HG03103 (cell line): ENCODE data around the gene SNAP29.
"Not testable (repeated sequence)": the region's sequence is repeated elsewhere in the genome, so short reads cannot be mapped to it uniquely, and the experiment has no call there.

Source experiments
- ATAC-seq: cut with Tn5 transposase; IDR thresholded peaks from one replicate; pipeline ENCODE4 v1.9.1; 2021; ENCODE audit warnings: low read depth; ENCODE audit not compliant: unreplicated experiment

Gene SNAP29

DNA sequence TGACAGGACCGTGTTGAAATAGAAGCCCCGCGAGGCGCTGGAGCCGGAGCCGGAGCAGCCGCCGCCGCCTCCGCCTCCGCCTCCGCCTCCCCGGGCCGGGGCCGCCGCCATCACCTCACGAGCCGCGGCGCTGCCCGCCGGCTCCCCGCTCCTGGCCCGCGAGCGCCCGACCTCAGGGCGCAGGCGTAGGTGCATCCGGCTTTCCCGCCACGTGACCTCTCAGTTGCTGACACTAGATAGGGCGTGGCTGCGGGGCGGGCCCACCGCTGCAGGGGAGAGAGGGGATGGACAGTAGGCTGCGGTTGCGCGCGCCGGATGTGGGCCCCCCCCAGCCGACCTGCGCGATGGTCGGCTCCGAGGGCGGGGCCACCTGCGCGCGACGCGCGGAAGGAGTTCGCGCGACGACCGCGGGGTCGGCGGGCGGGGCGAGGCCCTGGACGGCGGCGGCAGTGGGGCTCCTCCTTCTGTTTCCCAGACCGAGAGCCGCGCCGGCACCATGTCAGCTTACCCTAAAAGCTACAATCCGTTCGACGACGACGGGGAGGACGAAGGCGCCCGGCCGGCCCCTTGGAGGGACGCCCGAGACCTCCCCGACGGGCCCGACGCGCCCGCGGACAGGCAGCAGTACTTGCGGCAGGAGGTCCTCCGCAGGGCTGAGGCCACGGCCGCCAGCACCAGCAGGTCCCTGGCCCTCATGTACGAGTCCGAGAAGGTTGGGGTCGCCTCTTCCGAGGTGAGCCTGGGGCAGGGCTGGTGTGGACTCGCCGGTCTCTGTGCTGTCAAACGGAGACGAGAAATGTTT is at the start of gene SNAP29, which contains the start of gene PI4KA:
Gene SNAP29, plus strand, starts transcription at position 393 of the 802 bp plus-strand sequence. Its CDS starts 104 bp downstream, at position 497.
Gene PI4KA, minus strand, starts transcription at position 197 of the 802 bp plus-strand sequence. Its CDS starts 86 bp downstream, at position 111.
- ATAC-seq: peak; percentile 84

DNA sequence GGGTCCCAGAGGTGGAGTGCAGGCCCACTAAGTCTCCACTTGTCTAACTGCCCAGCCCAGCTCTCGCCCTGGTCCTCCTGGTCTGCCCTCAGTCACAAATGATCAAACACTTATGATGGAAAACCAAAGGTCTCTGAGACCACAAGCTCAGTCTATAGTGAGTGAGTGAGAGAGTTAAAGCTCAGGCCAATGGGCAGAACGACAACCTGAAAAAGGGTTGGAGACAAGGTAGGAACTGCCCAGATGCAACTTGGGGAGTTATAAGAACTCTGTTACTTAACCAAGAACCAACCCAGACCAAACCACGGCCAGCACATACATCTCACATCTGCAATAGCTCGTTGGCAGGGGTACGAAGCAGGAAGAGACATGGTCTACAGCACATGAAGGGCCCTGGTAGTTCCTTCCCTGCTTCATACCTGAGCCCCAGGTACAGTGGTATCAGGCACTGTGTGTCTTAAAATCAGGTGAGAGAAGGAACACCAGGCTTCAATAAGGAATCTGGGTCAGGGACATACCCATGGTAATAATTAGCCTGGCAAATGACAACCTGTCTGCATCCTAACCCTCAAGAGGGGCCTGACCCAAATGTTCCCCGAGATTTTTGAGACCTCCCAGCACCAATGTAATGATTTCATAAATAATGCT is 49.1 kb upstream of the SNAP29 start:
- ATAC-seq: no peak

DNA sequence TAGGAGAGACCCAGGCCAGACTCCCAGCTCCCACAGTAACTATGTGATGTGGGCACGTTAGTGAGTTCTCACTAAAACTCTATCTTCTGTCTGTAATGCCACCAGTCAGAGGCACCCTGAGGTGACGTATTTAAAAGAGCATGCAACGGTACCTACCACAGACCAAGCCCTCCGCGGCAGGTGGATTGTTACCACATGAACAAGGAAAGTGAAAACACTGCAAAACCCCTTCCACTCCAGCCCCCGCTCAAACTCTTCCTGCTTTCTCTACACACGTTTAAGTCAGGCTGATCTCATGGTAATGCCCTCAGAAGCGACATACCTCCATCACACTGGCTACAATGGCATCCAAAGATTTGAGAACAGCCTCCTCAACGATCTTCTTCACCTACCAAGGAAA is 48.2 kb upstream of the SNAP29 start:
- no peak for ATAC-seq

DNA sequence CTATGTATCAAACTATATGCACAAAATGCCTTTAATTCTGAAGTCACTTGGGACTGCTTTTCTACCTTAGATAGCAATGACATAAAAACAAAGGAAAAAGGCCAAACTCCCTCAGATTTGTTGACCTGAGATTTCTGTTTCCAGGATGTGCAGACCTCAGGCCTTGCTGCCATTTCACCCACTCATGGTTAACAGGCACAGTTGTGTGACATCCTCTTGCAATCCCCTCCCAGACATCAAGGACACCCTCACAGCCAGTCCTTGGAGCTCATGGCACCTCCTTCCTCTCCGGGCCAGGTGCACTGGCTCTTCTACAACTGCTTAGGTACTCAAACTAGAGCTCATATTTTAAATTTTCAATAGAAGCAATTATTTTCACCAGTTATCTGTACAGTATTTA is 47.6 kb upstream of the SNAP29 start:
- ATAC-seq: no peak

DNA sequence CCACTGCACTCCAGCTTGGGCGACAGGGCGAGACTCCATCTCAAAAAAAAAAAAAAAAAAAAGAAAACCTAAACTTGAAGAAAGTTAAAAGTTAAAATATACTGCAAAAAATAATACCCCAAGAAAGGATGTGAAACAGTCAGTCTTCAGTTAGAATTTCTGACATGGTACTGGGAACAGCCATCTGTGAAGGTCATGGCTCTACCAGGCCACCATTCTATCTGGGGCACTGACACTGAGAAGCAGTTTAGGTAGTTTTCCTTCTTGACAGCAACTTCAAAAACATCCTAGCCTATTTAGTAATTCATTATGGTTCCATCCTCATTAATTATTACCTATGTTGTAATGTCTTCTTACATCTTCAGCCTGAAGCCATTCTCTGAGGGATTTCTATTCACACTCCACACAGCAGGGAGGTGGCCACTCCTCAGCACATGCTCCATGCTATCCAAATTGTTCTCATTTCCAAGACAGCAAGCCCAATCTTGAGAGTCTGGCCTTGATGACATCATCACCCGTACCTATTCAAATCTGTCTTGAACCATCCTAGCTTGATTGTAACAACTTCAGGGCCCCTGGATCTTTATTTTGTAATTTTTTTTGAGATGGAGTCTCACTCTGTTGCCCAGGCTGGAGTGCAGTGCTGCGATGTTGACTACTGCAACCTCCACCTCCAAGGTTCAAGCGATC is 46.7 kb upstream of the SNAP29 start:
- no peak for ATAC-seq

DNA sequence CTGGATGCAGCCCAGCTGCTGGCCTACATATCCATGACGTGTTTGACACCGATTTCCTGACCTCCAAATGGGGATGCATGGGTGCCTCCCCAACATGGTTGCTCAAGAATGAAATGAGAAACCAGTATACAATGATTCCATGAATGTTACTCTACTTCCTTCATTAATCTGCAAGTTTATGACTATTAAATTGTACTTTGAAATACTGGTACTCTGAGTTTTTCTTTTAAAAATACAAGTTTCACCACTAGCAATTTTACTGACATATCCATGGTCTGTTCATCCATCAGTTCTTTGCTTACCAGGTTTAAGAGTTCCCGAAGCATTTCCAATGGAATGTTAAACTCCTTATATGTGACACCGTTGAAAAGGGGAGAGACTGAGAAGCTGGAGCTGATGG is 45.8 kb upstream of the SNAP29 start:
- no peak for ATAC-seq

DNA sequence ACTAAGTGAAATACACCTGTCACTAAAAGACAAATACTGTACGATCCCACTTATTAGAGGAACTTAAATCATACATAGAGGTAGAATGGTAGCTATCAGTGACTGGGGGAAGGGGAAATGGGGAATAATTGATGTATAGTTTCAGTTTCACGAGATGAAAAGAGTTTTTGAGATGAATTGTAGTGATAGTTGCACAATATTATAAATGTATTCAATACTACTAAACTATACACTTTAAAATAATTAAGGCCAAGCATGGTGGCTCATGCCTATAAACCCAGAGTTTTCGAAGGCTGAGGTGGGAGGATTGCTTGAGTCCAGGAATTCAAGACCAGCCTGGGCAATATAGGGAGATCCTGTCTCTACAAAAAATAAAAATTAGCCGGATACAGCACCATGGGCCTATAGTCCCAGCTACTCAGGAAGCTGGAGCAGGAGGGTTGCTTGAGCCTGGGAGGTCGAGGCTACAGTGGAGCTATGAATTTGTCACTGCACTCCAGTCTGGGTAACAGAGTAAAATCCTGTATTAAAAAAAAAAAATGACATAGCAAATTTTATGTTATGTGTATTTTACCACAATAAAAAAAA is 44.5 kb upstream of the SNAP29 start:
- no peak for ATAC-seq

DNA sequence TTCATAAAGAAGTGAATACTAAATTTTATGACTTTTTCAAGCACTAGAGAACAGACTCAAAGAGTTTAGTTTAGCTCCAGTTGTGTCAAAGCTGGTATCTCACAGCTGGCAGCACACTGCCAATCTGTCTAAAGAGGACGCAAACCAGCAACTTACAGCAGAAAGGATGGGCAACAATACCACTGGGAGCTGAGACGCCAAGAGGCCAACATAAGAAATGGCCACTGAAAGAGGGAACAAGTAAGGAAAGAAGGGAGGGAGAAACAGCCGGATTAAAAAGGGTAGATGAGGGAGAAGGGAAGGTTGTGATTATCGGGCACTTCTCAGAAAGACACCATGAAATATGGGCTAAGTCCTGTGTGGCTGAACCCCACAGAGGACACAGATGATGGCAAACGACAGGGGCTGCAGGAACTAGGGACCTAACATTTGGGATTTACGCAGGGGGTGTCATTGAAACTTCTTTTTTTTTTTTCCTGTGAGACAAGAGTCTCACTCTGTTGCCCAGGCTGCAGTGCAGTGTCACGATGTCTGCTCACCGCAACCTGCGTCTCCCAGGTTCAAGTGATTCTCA is 43.2 kb upstream of the SNAP29 start:
- ATAC-seq: no peak

DNA sequence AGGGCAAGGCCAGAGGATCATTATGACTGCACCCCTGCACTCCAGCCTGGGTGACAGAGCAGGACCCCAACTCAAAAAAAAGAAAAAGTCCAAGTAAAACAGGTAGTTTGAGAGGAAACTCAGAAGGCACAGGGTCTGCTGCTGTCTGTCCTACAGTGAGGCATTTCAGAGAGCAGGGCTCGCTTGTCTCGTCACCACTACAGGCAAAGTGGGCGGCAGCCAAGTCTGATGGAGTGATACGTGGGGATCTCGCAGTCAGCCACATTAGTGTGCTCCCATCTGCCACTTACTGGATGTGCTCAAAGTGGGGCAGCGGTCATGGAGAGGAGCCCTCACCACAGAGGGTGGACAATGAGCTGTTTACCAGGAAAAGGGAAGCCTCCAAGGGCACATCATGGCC is 42.2 kb upstream of the SNAP29 start:
- ATAC-seq: no peak

DNA sequence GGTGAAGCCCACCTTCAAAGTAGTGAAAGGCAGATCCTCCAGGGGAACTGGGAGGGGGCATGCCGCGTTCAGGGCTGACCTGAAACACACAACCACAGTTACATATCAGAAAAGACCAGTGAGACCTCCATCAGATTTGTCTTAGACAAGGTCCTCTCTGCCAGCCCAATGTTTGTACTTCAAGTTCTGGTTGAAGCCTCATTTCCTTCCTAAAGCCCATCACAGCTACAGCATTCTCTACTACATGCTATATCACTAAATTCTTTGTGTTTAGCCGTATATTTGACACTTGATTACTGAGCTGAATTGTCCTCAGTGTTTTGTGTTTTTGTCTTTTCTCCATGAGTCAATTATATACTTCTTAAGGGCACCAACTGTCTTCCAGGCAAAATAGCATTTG is 40.3 kb upstream of the SNAP29 start:
- ATAC-seq: no peak

DNA sequence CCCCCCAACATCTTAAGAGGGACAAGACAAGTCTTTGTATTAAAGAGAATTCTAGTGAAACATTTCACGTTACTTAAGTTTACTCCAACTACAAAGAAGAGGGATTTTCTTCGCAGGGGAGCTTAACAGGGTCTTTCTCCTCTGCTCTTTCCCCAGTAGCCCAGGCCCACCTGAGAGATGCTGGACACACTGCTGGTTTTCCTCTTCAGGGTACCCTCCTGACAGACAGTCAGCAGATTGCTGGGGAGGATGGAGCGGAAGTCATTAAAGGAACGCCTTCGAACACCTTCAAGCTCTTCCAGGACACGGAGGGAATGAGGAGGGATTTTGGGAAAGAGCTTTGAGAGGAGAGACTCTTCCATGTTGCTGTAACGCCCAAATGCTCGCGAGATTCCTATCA is 39.3 kb upstream of the SNAP29 start:
- ATAC-seq: no peak

DNA sequence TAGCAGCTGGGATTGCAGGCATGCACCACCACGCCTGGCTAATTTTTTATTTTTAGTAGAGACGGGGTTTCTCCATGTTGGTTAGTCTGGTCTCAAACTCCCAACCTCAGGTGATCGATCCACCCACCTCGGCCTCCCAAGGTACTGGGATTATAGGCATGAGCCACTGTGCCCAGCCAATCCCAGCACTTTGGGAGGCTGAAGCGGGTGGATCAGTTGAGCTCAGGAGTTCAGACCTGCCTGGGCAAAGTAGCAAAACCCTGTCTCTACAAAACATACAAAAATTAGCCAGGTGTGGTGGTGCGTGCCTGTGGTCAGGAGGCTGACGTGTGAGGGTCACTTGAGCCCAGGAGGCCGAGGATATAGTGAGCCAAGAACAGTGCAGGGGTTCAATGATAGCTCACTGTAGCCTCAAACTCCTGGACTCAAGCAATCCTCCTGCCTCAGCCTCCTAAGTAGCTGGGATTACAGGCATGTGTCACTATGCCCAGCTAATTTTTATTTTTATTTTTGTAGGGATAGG is 37.0 kb upstream of the SNAP29 start:
- ATAC-seq: not testable (repeated sequence)

DNA sequence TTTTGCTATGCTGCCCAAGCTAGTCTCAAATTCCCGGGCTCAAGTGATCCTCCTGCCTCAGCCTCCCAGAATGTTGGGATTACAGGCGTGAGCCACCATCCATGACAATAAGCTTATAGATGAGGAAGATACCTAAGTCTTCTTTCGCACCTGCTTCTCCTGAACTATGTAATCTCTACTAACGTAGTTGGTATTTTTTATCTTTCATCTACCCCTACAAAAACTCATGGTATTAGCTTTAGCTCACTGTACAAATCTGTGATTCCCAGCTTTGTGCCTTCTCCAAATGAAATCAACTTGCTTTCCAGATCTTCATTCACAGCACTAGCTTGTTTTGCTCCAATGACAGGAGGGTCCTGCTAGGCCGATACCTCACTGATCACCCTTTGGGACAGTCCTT is 36.6 kb upstream of the SNAP29 start:
- no peak for ATAC-seq

DNA sequence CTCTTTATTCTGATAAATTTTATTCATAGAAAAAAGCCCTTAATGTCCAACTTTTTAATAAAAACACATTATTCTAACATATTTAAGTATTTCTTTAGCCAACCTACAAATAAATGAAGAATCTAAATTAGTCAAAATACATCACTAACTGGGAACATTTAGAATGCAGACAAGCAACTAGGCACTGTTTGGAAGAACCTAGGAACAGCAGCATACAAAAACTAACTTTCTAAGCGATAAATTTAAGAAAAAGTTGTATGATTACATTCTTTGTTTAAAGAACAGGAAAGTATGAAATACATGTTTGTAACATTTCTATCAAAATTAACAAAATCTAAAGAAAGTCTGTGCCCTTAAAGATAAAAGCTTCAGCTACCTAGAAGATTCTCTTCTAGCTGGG is 35.5 kb upstream of the SNAP29 start:
- no peak for ATAC-seq

DNA sequence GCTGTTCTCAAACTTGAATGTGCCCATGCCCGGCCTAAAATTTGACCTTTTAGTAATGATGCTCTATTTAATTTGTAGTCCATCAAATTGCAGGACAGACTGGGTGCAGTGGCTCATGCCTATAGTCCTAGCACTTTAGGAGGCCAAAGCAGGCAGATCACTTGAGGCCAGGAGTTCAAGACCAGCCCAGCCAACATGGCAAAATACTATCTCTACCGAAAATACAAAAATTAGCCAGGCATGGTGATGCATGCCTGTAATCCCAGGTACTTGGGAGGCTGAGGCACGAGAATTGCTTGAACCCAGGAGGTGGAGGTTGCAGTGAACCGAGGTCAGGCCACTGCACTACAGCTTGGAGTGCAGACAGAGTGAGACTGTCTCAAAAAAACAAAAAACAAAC is 33.6 kb upstream of the SNAP29 start:
- ATAC-seq: not testable (repeated sequence)

DNA sequence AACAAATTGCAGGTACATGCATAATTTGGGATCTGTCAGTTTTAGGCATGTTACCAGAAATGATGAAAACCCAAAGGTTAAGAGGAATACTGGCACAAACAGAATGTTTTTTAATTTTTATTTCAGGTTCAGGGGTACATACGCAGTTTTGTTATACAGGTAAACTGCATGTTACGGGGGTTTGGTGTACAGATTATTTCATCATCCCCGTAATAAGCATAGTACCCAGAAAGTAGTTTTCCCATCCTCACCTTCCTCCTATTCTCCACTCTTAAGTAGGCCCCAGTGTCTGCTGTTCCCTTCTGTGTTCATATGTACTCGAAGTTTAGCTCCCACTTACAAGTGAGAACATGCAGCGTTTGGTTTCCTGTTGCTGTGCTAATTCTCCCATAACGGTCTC is 33.2 kb upstream of the SNAP29 start:
- ATAC-seq: no peak

DNA sequence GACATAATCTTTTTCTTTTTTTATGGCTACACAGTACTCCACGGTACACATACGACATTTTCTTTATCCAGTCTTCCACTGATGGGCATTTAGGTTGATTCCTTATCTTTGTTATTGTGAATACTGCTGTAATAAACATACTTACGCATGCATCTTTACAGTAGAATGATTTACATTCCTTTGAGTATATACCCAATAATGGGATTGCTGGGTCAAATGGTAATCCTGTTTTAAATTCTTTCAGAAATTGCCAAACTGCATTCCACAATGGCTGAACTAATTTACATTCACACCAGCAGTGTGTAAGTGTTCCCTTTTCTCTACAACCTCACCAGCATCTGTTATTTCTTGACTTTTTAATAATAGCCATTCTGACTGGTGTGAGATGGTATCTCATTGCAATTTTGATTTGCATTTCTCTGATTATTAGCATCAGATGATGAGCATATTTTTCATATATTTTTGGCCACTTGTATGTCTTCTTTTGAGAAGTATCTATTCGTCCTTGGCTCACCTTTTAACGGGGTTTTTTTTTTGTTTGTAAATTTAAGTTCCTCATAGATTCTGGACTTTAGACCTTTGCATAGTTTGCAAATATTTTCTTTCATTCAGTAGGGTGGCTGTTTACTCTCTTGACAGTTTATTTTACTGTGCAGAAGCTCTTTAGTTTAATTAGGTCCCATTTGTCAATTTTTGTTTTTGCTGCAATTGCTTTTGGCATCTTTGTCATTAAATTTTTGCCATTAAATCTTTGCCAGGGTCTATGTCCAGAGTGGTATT is 32.2 kb upstream of the SNAP29 start:
- ATAC-seq: not testable (repeated sequence)

DNA sequence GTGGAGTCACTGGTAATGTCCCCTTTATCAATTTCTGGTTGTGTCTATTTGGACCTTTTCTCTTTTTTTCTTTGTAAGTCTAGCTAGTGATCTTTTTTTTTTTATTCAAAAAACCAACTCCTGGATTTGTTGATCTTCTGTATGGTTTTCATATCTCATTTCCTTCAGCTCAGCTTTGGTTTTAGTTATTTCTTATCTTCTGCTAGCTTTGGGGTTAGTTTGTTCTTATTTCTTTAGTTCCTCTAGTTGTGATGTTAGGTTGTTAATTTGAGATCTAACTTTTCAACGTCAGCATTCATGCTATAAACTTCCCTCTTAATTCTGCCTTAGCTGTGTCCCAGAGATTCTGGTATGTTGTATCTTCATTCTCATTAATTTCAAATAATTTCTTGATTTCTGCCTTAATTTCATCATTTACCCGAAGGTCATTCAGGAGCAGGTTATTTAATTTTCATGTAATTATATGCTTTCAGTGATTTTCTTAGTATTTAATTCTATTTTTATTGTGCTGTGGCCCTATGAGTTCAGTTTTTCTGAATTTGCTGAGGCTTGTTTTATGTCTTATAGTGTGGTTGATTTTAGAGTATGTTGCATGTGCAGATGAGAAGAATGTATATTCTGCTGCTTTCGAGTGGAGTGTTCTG is 29.2 kb upstream of the SNAP29 start:
- ATAC-seq: no peak

DNA sequence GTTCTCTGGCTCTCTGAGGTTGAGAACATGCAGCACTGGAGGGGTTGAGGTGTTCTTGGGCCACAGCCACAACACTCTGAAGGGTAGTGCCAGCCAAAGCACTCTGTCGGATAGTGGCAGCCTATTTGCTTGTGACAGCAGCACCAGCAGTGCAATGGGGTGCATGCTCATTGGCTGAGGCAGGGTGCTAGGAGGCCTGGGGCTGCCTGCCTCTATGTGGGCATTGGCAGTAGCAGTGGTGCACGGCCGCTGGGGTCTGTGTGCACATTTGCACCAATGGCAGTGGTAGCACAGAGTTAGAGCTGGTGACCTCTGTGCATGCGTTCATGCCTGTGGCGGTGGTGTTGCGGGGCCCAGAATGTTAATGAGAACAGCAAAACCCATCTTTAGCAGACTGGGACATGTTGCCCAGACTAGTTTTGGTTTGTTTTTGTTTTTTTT is 25.6 kb upstream of the SNAP29 start:
- ATAC-seq: no peak
